SK-N-DZ (cell line): ENCODE data around the gene SMIM14.
"Not testable (repeated sequence)": the region's sequence is repeated elsewhere in the genome, so short reads cannot be mapped to it uniquely, and the experiment has no call there.

Experiments used
- DNase-seq: peaks from one replicate; pipeline ENCODE4 v3.0.0-alpha.2; 2015; ENCODE audit warnings: low spot score
- small RNA-seq, 2 experiments: library from RNA; depleted of rRNA; stranded (forward); fragments of <200 nt; gene quantifications; one replicate each; pipeline ENCODE3, GENCODE V24; 2014

The SMIM14 gene

GRCh38 chr4:39502664-39503035, 136.0 kb downstream of the SMIM14 start:
- not testable (repeated sequence) for DNase-seq

- no peak for DNase-seq
Observed at GRCh38 chr4:39502019-39502663, 136.5 kb downstream of the SMIM14 start.

- DNase-seq, result no peak
Observed at GRCh38 chr4:39498727-39499020, 140.0 kb downstream of the SMIM14 start.

- DNase-seq, result no peak
Observed at GRCh38 chr4:39497909-39498726, 140.5 kb downstream of the SMIM14 start.

Small RNA genes within 50 kb of the gene (small RNA-seq; reads per million reads assigned to genes)
- 0 to 0.03 reads per million in 2 experiments for gene RNU7-11P
